NCI-H1092 treated with DMSO at 0.1 percent for 48 hours (cell line): ENCODE results near the gene VAT1L.

ENCODE experiments used
- DNase-seq: peaks from one replicate; lab custom pipeline; 2025; lab: John Stamatoyannopoulos, UW

Gene VAT1L

GRCh38 chr16:77869997-77870813 lies 81.8 kb downstream of the VAT1L start:
- DNase-seq: peak; percentile 36

GRCh38 chr16:77871932-77872331 lies 83.6 kb downstream of the VAT1L start:
- no peak for DNase-seq

DNA sequence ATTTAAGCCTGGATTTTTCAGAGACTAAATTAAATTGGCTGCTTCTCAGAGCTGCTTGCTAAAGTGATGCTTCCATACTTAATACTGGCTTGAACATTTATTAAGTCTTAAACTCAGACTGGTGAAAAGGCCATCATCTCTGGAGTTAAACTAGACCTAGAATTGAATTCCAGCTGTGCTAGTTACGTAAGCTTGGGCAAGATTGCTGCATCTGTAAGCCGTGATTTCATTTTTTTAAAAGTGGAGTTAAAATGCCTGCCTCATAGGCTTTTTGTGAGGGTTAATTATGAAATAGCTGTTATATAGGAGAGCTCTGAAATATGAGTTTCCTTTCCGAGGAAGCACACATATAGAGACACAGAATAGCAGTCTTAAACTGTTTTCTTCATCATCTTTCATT lies 84.7 kb downstream of the VAT1L start:
- no peak for DNase-seq

DNA sequence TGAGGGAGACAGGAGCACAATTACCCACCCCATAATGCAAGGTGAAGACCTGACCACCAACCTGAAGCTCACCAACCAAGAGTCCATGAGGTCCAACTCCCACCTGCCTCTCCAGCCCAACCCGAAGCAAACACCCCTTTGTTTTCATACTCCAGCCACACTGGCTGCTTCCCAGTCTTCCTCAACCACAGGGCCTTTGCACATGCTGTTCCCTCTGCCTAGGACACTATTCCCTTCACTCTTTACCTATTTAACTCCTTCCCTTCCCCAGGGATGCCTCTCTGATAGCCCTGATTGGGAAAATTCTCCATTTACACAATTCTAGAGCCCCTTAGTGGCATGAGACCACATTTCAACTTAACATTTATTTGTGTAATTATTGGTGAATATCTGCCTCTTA lies 86.0 kb downstream of the VAT1L start:
- no peak for DNase-seq

DNA sequence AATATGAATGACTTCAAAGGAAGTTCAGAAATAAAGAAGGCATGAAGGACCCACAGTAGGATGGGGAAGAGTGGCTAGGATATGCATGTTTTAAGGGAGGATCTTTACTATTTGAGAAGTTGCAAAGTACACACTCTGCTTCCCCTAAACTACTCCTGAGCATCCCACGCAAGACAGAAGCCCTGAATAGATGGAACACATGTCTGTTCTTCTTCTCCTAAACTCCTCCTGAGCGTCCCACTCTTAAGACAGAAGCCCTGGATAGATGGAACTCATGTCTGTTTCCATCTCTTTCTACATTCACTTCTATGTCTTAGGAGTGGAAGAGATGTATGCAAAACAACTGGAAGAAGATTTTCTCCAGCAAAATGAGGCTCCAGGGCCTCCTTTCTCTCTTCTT lies 88.4 kb downstream of the VAT1L start:
- DNase-seq: no peak

DNA sequence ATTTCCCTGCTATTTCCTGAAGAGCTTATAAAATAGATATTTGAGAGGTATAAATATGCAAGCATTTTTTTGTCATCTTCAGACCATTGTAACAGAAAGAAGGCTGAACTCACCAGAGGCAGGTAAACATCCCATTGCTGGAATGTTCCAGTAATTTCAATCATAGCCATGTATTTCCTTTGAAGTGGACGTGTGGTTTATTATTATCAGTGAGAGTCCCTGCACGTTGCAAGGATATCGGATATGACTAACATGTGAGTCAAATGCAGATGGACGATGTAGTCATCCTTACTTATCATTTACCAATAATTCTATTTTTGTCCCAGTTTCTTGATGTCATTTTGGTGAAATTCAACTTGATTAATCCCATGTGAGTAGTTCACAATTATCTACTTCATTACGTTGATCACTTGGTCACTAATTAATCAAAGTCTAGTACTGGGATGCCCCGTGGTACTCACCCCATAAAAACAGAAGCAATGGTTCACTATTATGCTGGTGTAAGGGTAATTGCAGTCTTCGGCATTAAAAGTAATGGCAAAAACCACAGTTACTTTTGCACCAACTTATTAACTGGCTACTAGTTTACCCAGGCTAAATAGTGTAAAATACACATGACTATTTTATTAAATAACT lies 89.5 kb downstream of the VAT1L start:
- no peak for DNase-seq

DNA sequence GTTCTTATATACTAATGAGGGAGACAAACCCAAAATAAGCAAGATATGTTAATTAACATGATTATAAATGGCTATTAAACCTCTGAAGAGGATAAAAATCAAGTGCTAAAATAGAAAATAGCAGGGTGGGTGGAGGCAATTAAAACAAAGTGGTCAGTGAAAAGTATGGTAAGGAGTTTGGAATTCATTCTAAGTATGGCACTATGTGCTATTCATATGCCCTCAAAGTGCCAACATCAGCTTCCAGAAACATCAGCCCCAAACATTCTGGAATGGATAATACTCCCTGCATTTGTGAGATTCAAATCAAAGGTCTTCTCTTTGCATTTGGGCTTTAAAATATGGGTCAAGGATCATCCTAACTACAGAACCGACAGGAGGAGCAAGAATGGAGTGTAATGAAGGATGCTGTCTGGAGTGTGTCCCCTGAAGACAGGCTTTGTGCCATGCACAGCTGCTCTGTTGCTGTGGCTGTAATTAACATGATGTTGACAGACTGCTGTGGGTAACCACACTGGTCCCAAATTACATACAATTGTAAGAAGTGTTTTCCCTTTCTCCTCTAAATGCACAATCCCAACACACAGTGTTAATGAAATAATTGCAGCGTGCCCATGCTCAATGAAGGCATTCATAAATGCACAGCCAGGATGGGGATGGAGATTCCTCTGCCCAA lies 93.1 kb downstream of the VAT1L start:
- DNase-seq: no peak

- DNase-seq: no peak
Measured at GRCh38 chr16:77882358-77882757, 94.0 kb downstream of the VAT1L start.

DNA sequence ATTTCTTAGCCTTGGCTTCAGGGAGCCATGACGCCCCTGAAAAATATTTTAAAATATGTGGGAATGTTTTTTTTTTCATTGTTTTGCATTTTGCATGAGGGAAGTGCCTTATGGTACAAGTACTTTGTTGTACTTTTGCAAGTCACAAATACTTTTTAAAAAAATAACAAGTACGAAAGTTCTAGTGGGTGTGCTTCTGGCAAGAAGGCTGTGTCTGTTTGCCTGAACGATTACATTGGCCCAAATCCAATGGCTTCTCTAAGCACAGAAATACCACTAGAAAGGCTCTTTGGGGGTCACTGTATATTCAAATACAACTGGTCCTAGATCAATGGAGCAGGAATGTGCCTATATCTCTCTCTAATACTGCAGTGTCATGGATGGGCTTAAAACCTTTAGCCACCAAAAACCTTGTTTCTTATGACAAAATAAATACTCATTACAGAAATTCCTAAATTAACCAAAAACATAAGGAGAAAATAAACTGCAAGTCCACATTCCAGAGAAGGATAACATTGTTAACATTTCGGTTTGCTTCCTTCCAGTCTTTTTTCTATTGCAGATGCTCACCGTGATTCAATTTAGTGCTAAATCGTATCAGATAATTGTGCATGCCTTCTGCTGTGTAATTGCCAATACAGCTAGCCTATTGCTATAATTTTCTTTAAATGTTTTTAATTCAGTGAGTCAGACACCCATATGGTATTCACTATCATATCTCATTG lies 97.4 kb downstream of the VAT1L start:
- DNase-seq: no peak

- no peak for DNase-seq
Measured at GRCh38 chr16:77888871-77889270, 100.5 kb downstream of the VAT1L start.

DNA sequence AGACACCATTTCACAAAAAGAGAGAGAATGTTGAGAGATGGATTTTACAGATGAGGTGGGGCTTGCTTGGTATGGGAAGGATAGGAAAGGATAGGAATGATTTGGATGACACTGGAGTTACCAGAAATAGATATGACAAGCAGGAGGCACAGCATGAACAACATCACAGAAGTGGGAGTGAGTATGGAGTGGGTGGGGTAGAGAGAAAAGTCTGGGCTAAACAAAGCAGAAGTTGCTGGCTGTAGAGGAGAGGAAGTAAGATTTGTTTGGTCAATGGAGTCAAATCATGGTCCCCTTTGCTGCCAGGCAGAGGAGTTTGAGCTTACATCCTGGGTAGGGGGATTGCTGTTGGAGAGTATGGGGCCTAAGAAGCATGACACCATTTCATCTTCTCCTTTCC lies 101.7 kb downstream of the VAT1L start:
- DNase-seq: no peak

DNA sequence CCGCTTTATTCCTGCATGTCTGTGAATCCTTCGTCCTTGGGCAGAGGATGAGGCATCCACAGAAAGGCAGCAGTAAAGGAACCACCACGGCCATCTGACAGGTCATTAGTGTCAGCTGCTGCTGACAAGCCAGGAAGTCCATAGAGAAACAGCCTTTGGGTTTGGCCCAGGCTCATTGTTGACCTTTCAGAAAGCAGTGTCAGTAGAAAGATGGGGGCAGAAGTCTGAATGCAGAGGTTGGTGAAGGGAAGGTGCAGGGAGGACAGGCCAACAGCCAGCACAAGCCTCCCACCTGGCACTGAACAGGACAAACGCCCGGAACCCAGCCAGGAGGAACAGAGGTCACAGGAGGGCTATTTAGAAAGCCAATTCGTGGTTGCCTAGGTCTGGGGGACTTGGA lies 105.8 kb downstream of the VAT1L start:
- DNase-seq: no peak

- DNase-seq: no peak
Measured at GRCh38 chr16:77895962-77896361, 107.6 kb downstream of the VAT1L start.

DNA sequence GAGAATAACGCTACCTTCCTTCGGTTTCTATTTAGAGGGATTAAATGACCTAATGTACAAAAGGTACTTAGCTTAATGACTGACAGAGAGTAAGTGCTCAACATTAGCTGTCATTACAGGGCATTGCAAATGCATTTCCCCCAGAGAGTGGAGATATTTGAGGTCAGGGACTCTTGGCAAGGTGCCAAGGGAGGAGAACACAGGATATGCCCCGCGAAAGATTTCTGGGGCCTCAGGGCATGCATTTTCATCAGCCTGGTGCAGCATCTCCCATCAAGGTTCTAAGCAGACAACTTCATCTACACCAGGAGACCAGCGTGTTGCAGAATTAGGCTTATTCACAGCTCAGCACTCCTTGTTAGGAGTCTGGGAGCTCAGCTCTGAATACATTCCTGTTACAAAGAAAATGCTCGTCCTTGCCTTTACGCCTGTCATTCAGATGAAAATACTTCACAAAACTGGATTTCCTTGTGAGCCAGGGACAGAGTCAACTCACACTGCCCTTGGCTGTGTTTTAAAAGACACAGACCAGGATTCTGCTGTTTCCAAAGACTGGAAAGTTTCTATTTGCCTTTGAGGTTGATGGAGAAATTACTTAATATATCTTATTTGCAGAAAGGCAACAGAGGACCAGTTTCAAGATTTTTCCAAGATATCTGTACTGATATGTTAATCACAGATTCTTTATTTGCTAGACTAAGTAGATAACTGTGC lies 108.2 kb downstream of the VAT1L start:
- no peak for DNase-seq

DNA sequence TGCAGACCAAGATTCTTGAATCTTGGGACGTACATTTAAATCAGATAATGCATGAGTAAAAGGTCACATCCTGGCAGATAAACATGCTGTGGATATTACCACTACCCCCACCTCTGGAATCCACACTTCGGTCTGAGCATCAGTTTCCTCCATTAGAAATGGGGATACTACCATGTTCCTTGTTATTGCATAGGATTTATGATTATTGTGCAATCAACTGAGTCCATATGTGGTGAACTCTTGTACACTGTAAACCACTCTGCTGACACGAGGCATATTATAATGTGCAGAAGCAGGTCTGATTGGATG lies 108.7 kb downstream of the VAT1L start:
- DNase-seq: no peak

- no peak for DNase-seq
Measured at GRCh38 chr16:77897831-77898605, 109.7 kb downstream of the VAT1L start.

DNA sequence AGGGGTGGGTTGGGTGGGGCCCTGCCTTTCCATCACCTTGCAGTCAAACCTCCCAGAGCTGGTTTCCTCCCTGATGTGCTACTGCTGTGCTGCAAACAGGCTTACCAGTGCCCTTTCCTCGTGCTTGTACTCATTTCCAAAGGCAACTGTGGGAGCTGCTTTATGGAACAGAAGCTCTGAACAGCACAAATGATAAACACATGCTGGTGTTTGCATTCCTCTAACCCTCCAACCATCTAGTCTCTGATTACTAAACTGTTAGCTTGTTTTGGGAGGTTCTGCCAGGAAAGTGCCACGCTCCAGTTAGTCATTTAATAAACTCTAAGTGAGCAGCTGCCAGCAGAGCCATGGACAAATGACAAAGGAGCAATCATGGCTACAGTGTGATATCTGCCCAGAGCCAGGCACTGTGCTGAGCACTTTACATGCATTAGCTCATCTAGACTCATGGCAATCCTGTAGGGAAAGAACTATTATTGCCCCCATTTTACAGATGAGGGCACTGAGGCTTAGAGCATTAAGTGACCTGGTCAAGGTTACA lies 110.4 kb downstream of the VAT1L start:
- peak; percentile 25 for DNase-seq

DNA sequence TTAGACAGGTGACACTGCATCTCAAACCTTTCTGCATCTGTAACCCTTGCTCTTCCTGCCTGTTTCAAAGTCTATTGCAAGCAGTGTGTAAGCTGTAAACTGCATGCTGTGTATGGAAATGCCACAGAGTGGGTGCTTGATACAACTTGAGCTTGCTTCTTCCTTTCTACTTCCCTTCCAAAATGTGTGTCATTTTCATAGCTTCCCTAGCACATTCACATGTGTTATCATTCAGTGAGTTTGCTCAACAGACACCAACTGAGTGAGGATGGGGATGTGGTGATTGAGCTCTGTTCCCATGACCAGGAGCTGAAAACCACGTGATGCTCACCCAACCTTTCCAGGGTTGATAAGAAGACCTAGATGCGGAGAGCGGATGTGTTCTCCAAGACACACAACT lies 111.1 kb downstream of the VAT1L start:
- no peak for DNase-seq

GRCh38 chr16:77905374-77905920 lies 117.1 kb downstream of the VAT1L start:
- DNase-seq: peak; percentile 35

DNA sequence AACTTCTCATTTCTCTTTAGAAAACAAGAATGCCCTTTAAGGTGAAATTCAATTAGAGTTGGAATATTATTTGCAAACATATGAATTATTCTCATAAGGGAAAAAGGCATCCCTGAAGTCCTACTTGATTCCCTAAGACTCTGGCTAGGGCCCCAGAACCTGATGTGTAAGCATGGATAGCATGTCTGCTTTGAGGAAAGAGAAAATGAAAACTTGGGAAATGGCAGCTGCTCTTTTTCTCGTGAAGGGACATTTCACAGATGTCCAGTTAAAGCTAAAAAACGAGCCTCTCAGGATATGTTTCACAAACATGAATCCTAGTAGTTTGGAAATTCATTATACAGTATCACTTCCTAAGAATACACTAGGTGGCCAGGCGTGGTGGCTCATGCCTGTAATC lies 121.7 kb downstream of the VAT1L start:
- DNase-seq: no peak

GRCh38 chr16:77912617-77913016 lies 124.3 kb downstream of the VAT1L start:
- DNase-seq: no peak
